CD4-positive, alpha-beta T cell (primary cell): Measurements from ENCODE around the gene KCNN1. TPM values are rescaled to one million over a fixed set of nuclear protein-coding genes. Genes with fewer than 3 reads are reported as not detected.
A peak's percentile ranks its signal among the peaks of the same experiment; 100 is the strongest.

Source experiments
- ATAC-seq: fragments of 200-7000 bp; cut with Tn5 transposase; one replicate; pipeline ENCODE4 v1.10.0; 2022; ENCODE audit warnings: mild to moderate bottlenecking; ENCODE audit not compliant: poor library complexity
- CTCF ChIA-PET: fragments of 350-600 bp; sonication (Branson Sonifier 250); formaldehyde crosslinking; loops from one replicate; lab custom pipeline; 2021; ENCODE audit warnings: antibody characterized with exemption, inconsistent platforms; lab: Charles Lee
- POLR2A ChIA-PET: fragments of 350-600 bp; sonication (Branson Sonifier 250); formaldehyde crosslinking; loops from one replicate; lab custom pipeline; 2021; ENCODE audit warnings: antibody characterized with exemption, inconsistent platforms; lab: Charles Lee
- DNase-seq, 14 experiments: peaks; one replicate each; pipeline ENCODE4 v3.0.0-alpha.2; 2013 to 2020; ENCODE audit warnings: mixed read lengths in 2 of 14
- H3K27ac ChIP-seq, 2 donors: one replicate each; pipeline versions ENCODE4 v1.5.1 to v1.7.0; 2013; ENCODE audit warnings: low read length in 2 of 2, low read depth in 1 of 2, mild to moderate bottlenecking in 1 of 2
- H3K27me3 ChIP-seq, 2 experiments: 1 replicate in 1 of 2; 2 replicates in 1 of 2; pipeline versions ENCODE4 v1.6.1 to v1.7.0; 2013; ENCODE audit warnings: low read length in 2 of 2, control low read depth in 1 of 2, mild to moderate bottlenecking in 1 of 2, moderate library complexity in 1 of 2; ENCODE audit not compliant: insufficient read depth in 2 of 2, control insufficient read depth in 1 of 2
- H3K36me3 ChIP-seq: one replicate; pipeline ENCODE4 v1.6.1; 2013; ENCODE audit warnings: low read length, control low read depth; ENCODE audit not compliant: insufficient read depth
- H3K4me1 ChIP-seq: one replicate; pipeline ENCODE4 v1.6.1; 2013; ENCODE audit warnings: low read length, control low read depth; ENCODE audit not compliant: insufficient read depth
- H3K4me3 ChIP-seq: one replicate; pipeline ENCODE4 v1.5.1; 2013; ENCODE audit warnings: mild to moderate bottlenecking, low read length, moderate library complexity
- H3K9me3 ChIP-seq, 2 experiments: 1 replicate in 1 of 2; 2 replicates in 1 of 2; pipeline versions ENCODE4 v1.6.1 to v1.7.0; 2013; ENCODE audit warnings: low read length in 2 of 2, mild to moderate bottlenecking in 2 of 2, control low read depth in 1 of 2, moderate library complexity in 1 of 2; ENCODE audit not compliant: control insufficient read depth in 1 of 2, insufficient read depth in 1 of 2
- H3K27ac Mint-ChIP-seq: one replicate; pipeline ENCODE4 v1.8.0; 2020; ENCODE audit warnings: mixed read lengths
- H3K27me3 Mint-ChIP-seq: one replicate; pipeline ENCODE4 v1.8.0; 2021; ENCODE audit warnings: mixed read lengths
- H3K36me3 Mint-ChIP-seq: one replicate; pipeline ENCODE4 v1.8.0; 2021; ENCODE audit warnings: low read depth, mixed read lengths
- H3K4me1 Mint-ChIP-seq: one replicate; pipeline ENCODE4 v1.8.0; 2021; ENCODE audit warnings: low read depth, mixed read lengths
- H3K4me3 Mint-ChIP-seq: one replicate; pipeline ENCODE4 v1.8.0; 2020; ENCODE audit warnings: mild to moderate bottlenecking, mixed read lengths
- H3K9me3 Mint-ChIP-seq: one replicate; pipeline ENCODE4 v1.8.0; 2020; ENCODE audit warnings: mixed read lengths
- intact Hi-C, 2 experiments: fragments of 100-400 bp; cut with DNase I in 1 of 2; cut with micrococcal nuclease in 1 of 2; formaldehyde crosslinking; loops; one replicate each; pipeline versions ENCODE4 v1.15.1 to v1.9.0; 2023 to 2025; cut with DNase I, micrococcal nuclease
- total RNA-seq, 174 experiments: library from RNA in 2 of 174; stranded (reverse) in 2 of 174; gene quantifications; one replicate each; pipeline ENCODE4 v1.2.3 and lab custom pipeline; 2021 to 2026
- TF ChIP-seq, protein P1 (sequence below): fragments of 200-600 bp; IDR thresholded peaks from one replicate; pipeline ENCODE4 v1.8.0; 2022; ENCODE audit warnings: antibody characterized with exemption, mild to moderate bottlenecking

The KCNN1 gene
- total RNA-seq, 2 experiments from 2014 or later, result not detected

DNA sequence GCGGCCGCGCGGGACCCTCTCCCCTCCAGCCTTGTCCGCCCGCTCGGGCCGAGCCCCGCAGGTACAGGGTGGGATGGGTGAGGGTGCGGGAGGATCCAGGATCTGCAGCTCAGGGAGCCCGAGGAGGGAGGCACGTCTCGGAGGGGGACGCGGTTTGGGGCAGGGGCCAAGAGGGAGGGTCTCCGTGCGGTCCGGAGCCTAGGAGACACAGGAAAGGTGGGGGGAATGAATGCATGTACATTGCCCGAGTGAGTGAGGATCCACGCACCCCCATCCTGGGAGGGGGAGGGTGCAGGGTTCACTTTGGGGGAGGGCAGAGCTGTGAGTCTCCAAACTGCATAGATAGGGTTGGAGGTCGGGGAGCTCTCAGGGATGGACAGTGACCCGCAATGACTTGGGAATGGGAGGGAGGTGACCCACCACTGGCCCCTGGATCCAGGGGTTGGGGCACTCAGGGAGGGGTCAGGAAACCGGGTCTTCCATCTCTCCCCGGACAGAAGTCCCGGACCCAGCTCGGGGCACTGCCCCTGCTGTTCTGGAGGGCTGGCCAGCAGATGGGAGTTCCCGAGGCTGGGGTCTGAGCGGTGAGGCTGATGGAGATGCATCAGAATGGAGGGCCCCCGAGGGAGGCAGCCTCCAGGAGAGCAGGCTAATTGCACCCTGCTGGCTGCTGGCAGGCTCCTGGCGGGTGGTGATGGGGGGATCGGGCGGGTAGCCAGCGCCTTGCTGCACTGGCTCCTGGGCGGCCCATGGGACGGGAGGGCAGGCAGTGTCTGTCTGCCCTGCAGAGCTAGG is 547 bp downstream of the KCNN1 start:
- no peaks in the 10 kb centered on the region for H3K9me3 Mint-ChIP-seq
- Histone ChIP-seq H3K4me3 (no peak overlapping the region), H3K27ac (no peak overlapping the region), H3K27me3 (peaks cover 30% of the 10 kb centered on the region in 2 experiments), H3K4me1 (peaks cover 13% of the 10 kb centered on the region), H3K9me3 (peaks cover 0 to 10% of the 10 kb centered on the region in 2 experiments), H3K36me3 (no peaks in the 10 kb centered on the region)
- peak overlapping the region; percentile 34 for H3K4me3 Mint-ChIP-seq
- peaks cover 55% of the 10 kb centered on the region for H3K27me3 Mint-ChIP-seq
- DNase-seq, result peak in 1 of 14 experiments; percentile 10
- H3K4me1 Mint-ChIP-seq, result peaks cover 9% of the 10 kb centered on the region
- POLR2A ChIA-PET, result no interaction called here
- TF ChIP-seq, protein P1, sequence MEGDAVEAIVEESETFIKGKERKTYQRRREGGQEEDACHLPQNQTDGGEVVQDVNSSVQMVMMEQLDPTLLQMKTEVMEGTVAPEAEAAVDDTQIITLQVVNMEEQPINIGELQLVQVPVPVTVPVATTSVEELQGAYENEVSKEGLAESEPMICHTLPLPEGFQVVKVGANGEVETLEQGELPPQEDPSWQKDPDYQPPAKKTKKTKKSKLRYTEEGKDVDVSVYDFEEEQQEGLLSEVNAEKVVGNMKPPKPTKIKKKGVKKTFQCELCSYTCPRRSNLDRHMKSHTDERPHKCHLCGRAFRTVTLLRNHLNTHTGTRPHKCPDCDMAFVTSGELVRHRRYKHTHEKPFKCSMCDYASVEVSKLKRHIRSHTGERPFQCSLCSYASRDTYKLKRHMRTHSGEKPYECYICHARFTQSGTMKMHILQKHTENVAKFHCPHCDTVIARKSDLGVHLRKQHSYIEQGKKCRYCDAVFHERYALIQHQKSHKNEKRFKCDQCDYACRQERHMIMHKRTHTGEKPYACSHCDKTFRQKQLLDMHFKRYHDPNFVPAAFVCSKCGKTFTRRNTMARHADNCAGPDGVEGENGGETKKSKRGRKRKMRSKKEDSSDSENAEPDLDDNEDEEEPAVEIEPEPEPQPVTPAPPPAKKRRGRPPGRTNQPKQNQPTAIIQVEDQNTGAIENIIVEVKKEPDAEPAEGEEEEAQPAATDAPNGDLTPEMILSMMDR, result no peak
- H3K27ac Mint-ChIP-seq, result no peak overlapping the region
- no peak for ATAC-seq
- H3K36me3 Mint-ChIP-seq, result no peaks in the 10 kb centered on the region
- CTCF ChIA-PET, result no interaction called here
- intact Hi-C loops, result no loop called here

DNA sequence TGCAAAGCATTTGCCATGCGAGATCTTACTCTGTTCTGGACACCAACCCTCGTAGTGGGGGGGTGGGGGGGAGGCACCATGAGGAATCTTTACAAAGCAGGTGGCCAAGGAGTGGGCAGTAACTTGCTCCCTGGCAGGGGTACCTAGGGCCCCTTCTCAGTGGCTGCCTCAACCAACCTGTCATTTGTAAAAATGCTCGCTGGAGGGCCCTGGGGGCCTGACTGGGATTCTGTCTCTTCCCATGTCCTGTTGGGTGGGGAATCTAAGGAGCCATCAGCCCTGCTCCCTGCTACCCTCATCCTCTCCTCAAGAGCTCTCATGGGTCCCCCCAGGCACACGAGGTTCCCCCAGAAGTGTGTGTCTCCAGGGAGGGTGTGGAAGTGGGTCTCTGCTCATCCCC is 1.5 kb downstream of the KCNN1 start:
- no peak for ATAC-seq
- H3K36me3 Mint-ChIP-seq, result no peaks in the 10 kb centered on the region
- H3K4me1 Mint-ChIP-seq, result peaks cover 9% of the 10 kb centered on the region
- POLR2A ChIA-PET, result no interaction called here
- Histone ChIP-seq H3K4me3 (no peak overlapping the region), H3K4me1 (peaks cover 13% of the 10 kb centered on the region), H3K27me3 (peaks cover 30% of the 10 kb centered on the region in 2 experiments), H3K36me3 (no peaks in the 10 kb centered on the region), H3K27ac (no peak overlapping the region), H3K9me3 (peaks cover 0 to 10% of the 10 kb centered on the region in 2 experiments)
- H3K4me3 Mint-ChIP-seq, result no peak overlapping the region
- no peak for DNase-seq
- intact Hi-C loops, result no loop called here
- H3K27me3 Mint-ChIP-seq, result peaks cover 60% of the 10 kb centered on the region
- no peak overlapping the region for H3K27ac Mint-ChIP-seq
- CTCF ChIA-PET, result no interaction called here
- no peaks in the 10 kb centered on the region for H3K9me3 Mint-ChIP-seq
- TF ChIP-seq, protein P1, result no peak

DNA sequence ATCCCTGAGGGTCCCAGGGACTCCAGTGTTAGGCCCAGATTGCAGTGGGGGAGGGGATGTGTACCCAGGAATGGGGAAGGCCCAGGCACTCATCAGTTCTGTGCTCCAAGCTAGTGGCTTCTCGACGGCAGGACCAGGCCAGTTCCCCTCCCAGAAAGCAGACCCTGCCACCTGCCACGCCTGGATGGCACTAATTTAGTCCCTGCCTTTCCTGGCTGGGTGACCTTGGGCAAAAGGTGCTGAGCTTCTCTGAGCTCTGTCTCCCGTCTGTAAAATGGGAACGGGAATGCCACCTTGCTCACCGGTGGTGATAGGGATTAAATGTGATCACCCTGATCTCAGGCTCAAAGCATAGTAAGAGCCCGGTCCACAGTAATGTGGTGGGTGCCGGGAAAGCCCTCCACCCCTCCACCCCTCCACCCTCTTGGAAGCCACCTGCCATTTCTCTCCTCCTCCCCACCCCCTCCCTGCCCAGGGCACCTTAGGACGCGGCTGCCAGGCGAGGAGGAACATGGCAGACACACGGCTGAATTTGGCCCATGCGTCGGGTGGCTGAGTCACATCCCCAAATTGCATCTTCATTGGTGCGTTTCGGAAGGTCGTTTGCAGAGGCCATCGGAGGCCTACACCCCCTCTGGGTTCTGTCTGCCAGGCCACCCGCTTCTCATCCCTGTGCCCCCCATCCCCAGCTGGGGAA is 2.3 kb downstream of the KCNN1 start:
- Histone ChIP-seq H3K36me3 (no peaks in the 10 kb centered on the region), H3K27me3 (peaks cover 26 to 27% of the 10 kb centered on the region in 2 experiments), H3K4me3 (no peak overlapping the region), H3K4me1 (peaks cover 13% of the 10 kb centered on the region), H3K27ac (no peak overlapping the region), H3K9me3 (peaks cover 0 to 10% of the 10 kb centered on the region in 2 experiments)
- ATAC-seq (no peak), DNase-seq (peak in 1 of 14 experiments; percentile 16)
- Mint-ChIP-seq H3K4me1 (peaks cover 9% of the 10 kb centered on the region), H3K27ac (no peak overlapping the region), H3K36me3 (no peaks in the 10 kb centered on the region), H3K9me3 (no peaks in the 10 kb centered on the region), H3K27me3 (peaks cover 51% of the 10 kb centered on the region), H3K4me3 (no peak overlapping the region)
- POLR2A ChIA-PET, result no interaction called here
- CTCF ChIA-PET, result no interaction called here
- intact Hi-C loops, result no loop called here
- TF ChIP-seq, protein P1, result no peak
